Measurements from ENCODE around the gene TTLL11.

The TTLL11 gene

GRCh38 chr9:121841771-121842611, 251.1 kb downstream of the TTLL11 start:
- in situ Hi-C loops (cut with HindIII; ENCODE audit: low pct_ligation_motif_present, low pct_unique_long_range_greater_than_20kb, low sequenced_read_pairs), result no loop called here

DNA sequence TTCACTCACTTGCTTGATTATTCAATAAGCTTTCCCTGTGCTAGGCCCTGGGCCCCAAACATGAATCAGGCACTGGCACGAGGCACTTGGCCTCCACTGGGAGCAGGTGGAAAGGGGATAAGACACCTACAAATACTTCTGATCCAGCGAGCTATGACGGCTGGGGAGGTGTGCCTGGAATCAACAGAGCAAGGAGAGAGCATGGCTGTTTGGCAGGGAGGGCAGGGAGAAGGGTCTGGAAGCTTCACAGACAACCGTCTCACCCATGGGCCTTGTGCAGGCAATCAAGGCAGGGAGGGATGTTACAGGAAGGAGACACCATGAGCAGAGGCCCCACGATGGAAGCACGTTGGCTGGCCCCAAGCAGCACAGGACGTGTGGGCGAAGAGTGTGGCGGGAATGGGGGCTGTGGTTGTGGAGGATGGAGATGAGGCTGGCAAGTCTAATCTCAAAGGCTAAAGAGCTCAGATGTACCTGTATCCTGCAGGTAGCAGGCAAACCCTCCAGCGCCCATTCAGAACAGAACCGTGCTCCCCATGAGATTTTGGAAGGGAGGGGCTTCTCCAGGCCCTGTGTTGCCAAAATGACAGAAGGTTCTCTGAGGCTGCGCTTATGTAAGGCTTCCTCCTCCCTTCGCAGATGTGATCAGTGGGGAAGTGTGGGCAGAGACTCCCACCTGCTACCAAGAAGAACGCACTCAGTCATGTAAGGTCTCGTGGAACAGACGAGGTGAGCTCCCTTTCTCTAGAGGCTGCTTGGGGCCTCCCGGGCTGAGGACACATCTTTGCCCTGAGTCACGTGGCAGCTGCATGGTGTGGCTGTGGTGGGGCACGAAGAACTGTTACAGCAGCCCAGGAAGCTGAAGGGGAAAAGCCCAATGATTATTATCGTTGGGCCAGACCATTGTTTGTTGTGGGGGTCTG, 252.0 kb downstream of the TTLL11 start:
- in situ Hi-C loops (cut with HindIII; ENCODE audit: low pct_ligation_motif_present, low pct_unique_long_range_greater_than_20kb, low sequenced_read_pairs), result no loop called here
- DNase-seq, result no peak

More at GRCh38 chr9:121841771-121842611, 251.1 kb downstream of the TTLL11 start:
- DNase-seq, result no peak

- no peak for DNase-seq
- in situ Hi-C loops (cut with HindIII; ENCODE audit: low pct_ligation_motif_present, low pct_unique_long_range_greater_than_20kb, low sequenced_read_pairs), result no loop called here
Observed at GRCh38 chr9:121839726-121840500, 253.2 kb downstream of the TTLL11 start.

DNA sequence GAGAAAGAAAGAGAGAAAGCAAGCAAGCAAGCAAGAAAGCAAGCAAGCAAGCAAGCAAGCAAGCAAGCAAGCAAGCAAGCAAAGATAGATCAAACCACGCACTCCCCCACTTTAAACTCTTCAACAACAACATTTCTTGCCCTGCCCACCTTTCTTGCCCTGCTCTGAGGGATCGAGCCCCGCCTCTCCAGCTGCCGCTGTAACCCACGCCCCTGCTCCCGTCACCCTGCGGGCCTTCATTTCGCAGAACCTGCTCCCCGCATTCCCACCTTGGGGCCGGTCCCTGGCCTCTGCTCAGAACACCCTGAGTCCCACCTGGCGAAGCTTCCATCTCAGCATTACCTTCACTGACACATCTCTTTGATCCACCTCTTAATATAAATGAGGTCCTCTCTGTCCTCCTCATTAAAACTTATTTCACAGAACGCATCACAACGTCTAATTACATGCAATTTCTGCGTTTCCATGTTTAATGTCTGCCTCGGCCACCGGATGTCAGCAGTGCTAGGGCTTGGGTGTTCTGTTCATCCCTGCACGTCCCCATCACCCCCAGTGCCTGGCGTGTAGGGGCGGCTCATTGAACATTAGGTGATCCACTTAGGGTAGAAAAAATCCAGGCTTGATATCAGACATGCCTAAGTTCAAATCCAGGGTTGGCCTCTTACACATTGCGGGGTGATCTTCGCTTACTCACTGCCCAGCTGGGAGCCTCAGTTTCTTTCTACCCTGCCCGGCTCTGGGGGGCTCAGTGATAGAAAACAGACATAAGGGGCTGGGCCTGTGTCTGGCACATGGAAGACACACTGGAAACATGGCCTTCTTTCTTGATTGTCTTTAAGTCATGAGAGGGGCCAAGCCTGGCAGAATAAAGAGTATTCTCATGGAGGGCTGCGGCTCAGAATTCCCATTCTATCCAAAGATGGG, 254.1 kb downstream of the TTLL11 start:
- no peak for DNase-seq
- in situ Hi-C loops (cut with HindIII; ENCODE audit: low pct_ligation_motif_present, low pct_unique_long_range_greater_than_20kb, low sequenced_read_pairs), result no loop called here

DNA sequence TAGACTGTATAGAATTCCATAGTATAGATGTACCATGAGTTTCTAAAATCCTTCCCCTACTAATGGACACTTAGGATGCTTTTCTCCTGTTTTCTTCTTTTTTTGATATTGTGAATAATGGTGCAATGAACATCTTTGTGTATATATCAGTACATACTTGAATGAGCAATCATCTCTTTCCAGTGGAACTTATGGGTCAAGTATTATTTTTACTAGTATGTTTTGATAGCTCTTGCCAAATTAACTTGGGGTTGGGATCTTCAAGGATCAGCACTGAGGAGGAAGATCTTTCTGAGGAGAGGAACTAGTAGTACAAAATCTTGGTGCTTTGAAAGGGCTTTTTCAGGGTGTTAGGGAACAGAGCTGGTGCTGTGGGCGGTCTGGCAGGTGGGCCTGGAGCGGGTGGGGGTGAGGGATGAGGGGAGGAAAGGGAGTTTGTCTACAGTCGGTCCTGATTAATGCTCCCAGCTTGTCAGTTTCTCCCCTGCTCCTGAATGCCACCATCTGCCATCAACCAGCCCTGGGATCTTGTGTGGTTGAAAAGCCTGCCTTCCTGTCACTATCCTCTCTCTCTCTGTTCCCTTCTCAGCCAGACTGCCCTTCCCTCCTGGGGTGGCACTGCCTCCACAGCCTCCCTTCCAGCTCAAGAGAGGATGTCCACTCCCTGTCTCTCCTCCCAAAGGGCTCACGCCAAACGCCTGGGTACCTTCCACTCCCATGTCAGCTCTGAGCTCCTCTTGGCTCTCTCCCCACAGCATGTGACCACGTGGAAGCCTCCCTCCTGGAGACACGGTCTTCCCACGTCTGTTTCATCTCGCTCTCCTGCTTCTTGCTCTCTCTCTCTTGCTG, 255.8 kb downstream of the TTLL11 start:
- no peak for DNase-seq
- in situ Hi-C loops (cut with HindIII; ENCODE audit: low pct_ligation_motif_present, low pct_unique_long_range_greater_than_20kb, low sequenced_read_pairs), result no loop called here

DNA sequence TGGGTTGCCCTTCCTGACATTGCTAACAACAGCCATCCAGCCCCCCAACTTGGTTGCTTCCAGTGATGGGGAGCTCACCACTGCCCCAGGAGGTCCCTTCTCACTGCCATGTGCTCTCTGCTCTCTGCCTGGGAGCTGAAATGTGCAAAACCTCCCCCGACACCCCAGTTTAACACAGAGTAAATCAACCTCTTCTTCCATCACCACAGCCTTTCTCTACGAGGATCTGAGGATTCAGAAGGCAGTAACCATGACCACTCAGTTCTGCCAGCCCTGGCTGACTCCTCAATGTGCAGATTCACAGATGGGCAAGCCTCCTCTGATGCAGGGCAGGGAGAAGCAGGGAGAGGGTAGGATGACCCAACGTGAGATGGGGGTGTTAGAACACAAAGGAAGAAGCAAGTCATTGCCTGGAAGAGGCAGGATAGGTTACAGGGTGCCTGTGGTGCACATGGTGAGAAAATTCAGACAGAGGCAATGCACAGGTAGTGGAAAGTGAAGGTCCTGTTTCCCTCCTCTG, 256.7 kb downstream of the TTLL11 start:
- no peak for DNase-seq
- in situ Hi-C loops (cut with HindIII; ENCODE audit: low pct_ligation_motif_present, low pct_unique_long_range_greater_than_20kb, low sequenced_read_pairs), result no loop called here

GRCh38 chr9:121835587-121836365, 257.3 kb downstream of the TTLL11 start:
- in situ Hi-C loops (cut with HindIII; ENCODE audit: low pct_ligation_motif_present, low pct_unique_long_range_greater_than_20kb, low sequenced_read_pairs), result no loop called here

GRCh38 chr9:121833061-121833460, 260.0 kb downstream of the TTLL11 start:
- no peak for DNase-seq
- in situ Hi-C loops (cut with HindIII; ENCODE audit: low pct_ligation_motif_present, low pct_unique_long_range_greater_than_20kb, low sequenced_read_pairs), result no loop called here

More at GRCh38 chr9:121835587-121836365, 257.3 kb downstream of the TTLL11 start:
- no peak for DNase-seq

GRCh38 chr9:121831869-121832268, 261.2 kb downstream of the TTLL11 start:
- no peak for DNase-seq
- in situ Hi-C loops (cut with HindIII; ENCODE audit: low pct_ligation_motif_present, low pct_unique_long_range_greater_than_20kb, low sequenced_read_pairs), result no loop called here

DNA sequence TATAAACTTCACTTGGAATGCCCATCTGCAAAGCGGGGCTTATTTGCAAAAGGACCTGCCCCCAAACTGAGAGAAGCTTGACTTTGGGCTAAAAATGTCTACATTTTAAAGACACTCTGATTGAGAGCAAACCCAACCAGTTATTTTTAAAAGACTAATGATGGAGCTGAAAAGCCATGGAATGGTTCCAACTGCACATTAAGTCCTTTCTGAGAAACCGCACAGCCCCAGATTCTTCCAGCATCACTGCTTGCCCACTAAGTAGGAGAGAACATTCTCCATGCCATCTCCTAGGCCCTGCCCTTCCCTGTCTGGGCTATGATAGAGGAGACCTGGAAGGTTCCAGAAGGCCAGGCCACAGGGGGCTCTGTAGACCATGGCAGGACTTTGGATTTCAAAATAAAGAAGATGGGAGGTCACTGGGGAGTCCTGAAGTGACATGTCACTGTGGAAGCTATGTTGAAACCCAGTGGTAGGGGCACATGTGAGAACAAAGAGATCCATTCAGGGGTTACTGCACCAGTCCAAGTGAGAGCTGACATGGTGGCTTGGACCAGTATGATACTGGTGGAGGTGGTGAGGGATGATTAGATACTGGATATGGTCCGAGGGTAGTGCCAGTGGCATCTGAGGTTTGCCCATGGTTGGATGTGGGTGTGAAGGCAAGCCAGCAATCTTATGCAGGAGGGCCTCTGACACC, 262.5 kb downstream of the TTLL11 start:
- in situ Hi-C loops (cut with HindIII; ENCODE audit: low pct_ligation_motif_present, low pct_unique_long_range_greater_than_20kb, low sequenced_read_pairs), result no loop called here
- DNase-seq, result no peak

GRCh38 chr9:121827251-121827967, 265.7 kb downstream of the TTLL11 start:
- in situ Hi-C loops (cut with HindIII; ENCODE audit: low pct_ligation_motif_present, low pct_unique_long_range_greater_than_20kb, low sequenced_read_pairs), result no loop called here
- DNase-seq, result no peak

DNA sequence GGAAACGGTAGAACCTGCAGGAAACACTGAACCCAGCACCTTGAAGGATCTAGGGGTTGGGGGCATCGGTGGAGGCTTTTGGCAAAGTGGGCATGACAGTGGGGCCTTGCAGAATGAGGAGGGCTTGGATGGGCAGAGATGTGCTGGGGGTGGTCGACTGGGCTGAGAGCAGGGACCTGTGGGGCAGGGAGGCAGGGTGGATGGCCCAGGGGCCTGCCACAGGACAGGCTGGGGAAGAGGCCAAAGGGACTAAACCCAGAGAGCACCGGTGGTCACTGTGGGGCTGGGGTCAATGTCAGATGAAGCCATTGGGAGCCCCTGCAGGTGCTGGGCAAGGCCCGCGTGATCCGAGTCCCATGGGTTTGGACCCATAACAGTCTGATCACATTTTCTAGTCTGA, 266.4 kb downstream of the TTLL11 start:
- in situ Hi-C loops (cut with HindIII; ENCODE audit: low pct_ligation_motif_present, low pct_unique_long_range_greater_than_20kb, low sequenced_read_pairs), result no loop called here

GRCh38 chr9:121825031-121825691, 267.9 kb downstream of the TTLL11 start:
- in situ Hi-C loops (cut with HindIII; ENCODE audit: low pct_ligation_motif_present, low pct_unique_long_range_greater_than_20kb, low sequenced_read_pairs), result no loop called here

More for the DNA sequence above, 266.4 kb downstream of the TTLL11 start:
- no peak for DNase-seq

GRCh38 chr9:121824651-121825030, 268.5 kb downstream of the TTLL11 start:
- in situ Hi-C loops (cut with HindIII; ENCODE audit: low pct_ligation_motif_present, low pct_unique_long_range_greater_than_20kb, low sequenced_read_pairs), result no loop called here
- no peak for DNase-seq

More at GRCh38 chr9:121825031-121825691, 267.9 kb downstream of the TTLL11 start:
- DNase-seq, result no peak
